HG03045 (cell line): ENCODE results near the gene PLEKHA5.
"Not testable (repeated sequence)": the region's sequence is repeated elsewhere in the genome, so short reads cannot be mapped to it uniquely, and the experiment has no call there.

Source experiments
- ATAC-seq: cut with Tn5 transposase; IDR thresholded peaks from one replicate; pipeline ENCODE4 v1.9.1; 2021; ENCODE audit warnings: mild to moderate bottlenecking, moderate library complexity; ENCODE audit not compliant: unreplicated experiment

PLEKHA5 gene

DNA sequence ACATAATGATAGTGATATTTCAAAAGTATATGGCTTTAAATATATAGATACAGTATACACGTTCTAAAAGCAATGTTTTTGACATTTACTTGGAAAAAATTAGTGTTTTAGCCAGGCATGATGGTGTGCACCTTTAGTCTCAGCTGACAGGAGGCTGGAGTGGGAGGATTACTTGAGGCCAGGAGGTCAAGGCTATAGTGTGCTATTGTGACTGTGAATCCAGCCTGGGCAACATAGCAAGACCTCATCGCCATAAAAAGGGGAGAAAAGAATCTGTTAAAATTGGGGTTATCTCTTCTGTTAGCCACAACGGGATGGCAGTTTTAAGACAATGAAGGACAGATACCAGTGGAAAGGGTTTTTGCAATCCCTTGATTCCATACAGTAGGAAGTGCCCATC is 95.2 kb downstream of the PLEKHA5 start:
- ATAC-seq: no peak

DNA sequence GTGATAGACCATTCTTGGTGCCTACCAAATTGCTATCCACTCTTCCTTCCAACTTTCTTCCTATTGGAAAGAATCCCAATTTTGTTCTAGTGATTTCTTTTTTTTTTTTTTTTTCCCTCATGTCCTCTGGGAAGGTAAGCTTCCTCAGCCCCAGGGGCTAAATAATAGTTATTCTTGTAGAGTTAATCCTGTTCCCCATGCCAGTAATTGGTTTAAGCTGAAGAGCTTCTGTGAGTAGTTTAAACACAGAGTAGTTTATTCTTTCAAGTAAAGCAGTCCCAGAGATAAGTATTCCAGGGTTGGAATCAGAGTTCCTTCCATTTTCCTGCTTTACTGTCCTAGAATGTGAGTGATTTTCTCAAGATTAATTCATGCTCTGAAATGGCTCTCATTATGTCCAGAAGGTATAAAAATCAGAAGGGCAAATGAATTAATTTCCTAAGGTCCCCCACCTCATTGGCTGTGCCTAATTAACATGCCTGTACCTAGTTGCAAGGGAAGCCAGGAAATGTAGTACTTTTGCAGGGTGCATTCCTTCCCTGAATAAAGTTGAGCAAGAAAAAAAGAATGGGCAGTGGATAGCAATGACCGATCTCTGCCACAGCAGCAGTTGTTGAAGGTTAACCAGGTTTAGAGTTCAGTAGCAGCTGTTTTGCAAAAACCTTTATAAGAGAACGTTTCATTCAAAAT is 97.8 kb downstream of the PLEKHA5 start:
- ATAC-seq: no peak

DNA sequence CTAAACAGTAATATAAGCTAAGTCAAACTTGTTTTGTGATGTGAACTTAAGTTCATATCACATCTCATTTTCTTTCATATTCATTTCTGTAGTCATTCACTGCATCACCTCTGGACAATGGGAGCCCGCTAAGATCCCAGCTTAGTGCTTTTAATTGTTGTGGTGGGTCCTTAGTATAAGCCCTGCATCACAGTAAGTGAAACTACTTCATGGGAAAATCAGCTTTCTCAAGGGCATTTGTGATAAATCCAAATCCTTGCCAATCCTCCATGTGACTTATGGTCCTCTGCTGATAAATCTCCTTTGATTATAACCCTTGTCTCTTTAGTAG is 98.3 kb downstream of the PLEKHA5 start:
- no peak for ATAC-seq

DNA sequence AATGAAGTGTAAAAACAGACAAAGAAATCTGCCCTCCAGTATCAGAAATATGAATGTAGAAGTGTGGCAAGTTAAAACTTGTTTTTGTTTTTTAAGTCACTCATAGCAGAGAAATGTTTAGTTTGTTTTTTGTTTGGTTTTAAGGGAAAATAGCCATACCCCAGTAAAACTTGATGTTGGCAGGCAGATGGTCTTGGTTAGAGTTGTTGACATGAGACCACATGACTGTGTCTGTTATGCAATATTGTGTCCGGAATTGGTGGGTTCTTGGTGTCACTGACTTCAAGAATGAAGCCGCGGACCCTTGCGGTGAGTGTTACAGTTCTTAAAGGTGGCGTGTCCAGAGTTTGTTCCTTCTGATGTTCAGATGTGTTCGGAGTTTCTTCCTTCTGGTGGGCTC is 99.5 kb downstream of the PLEKHA5 start:
- ATAC-seq: not testable (repeated sequence)

DNA sequence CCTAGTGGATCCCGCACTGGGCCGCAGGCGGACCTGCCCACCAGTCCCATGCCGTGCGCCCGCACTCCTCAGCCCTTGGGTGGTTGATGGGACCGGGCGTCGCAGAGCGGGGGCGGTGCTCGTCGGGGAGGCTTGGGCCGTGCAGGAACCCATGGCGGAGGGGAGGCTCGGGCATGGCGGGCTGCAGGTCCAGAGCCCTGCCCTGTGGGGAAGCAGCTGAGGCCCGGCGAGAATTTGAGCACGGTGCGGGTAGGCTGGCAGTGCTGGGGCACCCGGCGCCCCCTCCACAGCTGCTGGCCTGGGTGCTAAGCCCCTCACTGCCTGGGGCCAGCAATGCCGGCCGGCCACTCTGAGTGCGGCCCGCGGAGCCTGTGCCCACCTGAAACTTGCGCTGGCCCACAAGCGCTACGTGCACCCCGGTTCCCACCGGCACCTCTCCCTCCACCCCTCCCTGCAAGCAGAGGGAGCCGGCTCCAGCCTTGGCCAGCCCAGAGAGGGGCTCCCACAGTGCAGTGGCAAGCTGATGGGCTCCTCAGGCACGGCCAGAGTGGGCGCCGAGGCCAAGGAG is 100.8 kb downstream of the PLEKHA5 start:
- ATAC-seq: no peak

DNA sequence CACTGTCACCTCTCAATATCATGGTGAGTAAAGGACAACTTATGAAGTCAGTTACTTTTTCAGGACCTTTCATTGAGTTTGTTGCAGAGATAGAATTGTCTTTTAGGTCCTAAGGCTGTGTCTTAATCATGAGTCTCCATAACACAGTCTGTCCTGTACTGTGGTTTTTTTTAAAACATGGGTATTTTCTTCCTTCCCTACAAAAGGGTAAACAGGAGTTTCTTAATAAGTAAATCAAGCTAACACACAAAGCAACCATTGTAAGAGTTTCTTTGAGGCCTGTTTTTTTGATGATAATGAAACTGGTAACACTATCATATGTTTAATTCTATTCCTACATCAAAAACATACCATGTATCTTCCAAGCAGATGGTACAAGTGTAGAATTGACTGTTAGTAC is 101.4 kb downstream of the PLEKHA5 start:
- no peak for ATAC-seq

DNA sequence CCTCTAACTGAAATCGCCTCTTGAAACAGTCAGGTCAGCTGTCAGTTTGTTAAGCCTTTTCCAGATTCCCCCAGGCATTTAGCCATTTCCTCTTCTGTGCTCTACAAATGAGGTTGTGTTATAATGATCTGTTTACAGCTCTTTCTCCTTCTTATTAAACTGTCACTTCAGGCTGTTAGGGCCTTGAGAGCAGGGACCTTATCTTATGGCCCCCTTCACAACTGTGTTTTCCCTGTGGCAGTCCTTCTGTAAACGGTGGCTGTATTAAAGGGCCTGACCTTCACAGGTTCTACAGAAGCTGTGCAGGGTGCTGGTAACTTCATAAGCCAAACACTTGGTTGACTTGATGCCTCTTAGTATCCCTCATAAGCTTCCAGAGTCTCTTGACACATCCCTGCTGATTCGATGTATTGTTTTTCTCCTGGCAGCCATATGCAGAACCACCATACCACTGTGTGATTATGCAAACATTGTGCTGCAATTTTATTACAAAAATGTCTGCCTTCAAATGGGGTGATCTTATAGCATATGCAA is 104.7 kb downstream of the PLEKHA5 start:
- ATAC-seq: no peak

DNA sequence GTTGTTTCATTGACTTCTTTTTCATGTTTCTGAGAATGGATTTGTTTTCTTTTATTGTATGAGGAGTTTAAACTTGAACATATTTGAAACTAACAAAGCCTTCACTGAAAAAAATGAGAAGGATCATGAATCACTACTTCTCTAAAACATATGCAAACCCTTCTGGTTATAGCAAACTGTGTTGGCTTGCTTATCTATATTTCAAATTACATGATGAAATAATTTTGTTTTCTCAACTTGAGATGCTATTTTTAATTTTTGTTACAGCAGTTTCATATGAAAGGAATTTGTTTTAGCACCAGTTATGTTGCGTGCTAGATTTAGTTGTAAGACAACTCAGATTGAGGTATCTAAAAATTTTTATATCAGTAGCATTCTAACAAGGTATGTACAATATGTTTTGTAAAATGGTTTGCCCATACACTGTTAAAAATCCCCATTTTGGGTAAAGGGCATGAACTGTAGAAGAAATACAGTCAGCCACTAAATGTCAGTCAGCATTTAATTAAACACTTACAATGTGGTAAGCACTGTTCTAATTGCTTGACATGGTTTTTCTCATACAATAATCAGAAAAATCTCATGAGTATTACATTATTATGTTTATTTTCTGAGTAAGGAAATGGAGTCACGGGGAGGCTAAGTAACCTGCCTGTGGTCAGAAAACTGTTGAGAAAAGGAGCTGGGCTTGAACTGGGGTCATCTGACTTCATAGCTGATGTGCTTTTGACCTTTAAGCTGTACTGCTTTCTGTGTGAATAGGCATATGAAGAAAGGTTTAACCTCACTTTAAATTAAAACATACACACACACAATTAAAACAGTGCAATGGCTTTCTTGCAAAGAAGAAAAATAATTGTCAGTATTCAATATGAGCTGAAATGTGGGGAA is 105.7 kb downstream of the PLEKHA5 start:
- ATAC-seq: no peak

DNA sequence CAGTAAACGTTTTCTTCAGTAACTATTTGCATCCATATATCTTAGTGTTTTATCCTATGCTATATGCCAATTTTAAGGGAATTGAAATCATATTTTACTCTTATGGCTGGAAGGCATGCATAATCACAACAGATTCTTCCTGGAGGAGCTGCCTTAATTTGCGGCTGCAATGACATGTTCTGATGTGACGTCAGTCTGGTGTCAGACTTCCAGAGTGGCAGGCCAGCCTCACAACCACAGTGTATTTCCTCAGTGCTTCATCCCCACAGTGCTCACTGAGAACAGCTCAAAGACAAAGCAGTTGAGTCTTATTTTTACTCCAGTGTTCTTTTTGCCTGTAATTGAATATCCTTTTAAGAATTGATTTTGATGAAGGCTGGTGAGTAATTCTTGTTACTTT is 107.1 kb downstream of the PLEKHA5 start:
- no peak for ATAC-seq

DNA sequence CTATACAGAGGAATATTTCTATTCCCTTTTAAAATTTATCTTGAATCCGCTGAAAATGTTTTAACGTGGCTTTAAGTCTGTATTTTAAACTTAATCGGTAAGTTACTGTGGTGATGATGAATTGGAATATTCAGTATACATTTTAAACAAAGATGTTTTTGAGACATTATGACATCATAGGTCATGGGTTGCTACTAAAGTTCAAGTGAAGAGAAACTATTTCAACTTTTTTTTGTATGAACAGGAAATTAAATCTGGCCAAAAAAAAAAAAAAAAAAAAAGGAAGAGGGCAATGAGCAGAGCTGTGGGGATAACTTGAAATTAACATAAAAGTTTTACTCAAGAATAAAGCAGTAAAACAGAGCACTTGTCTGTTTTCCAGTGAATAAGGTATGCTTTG is 109.0 kb downstream of the PLEKHA5 start:
- no peak for ATAC-seq

DNA sequence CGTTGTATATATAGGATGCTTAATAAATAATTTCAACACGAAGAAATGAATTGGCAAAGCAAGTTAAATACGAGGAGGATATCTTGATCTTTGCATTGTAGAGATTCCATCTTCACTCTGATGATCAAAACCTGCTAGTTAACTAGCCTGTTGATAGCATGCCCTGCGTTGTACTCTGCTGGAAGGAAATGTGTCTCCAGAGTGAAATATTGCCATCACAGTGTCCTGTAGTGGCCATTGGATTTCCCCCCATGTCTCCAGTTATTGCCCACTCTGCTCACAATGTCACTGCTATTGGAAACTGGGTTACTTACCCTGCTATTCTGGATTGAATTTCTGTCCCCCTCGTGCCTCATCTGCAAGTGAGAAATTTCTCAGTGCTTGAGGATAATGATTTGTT is 109.6 kb downstream of the PLEKHA5 start:
- ATAC-seq: no peak

DNA sequence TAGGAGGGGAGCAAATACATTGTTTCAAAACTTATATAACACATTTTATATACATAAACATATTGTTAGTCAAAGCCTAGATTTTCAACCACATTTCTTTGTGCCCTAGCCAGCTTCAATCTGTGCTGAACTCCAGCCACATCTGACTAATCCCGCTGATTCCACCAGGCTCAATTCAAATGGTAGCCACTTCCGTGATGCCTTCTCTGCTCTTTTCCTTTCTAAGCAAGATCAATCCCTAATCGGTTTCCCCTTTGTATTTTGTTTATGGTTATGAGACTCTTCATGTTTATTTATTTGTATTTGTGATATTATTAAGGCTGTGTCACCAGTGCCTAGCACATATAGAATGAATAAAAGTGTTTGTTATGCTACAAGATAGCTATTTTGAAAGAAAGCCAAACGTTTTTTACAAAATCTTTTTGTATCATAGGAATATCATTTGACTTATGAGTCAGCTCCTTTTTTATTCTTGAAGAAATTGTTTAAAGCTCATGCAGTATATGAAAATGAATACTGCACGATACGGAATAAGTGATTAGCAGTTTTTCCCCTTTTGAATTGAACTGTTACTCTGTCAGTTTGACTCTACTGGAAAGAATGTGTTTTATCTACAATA is 110.2 kb downstream of the PLEKHA5 start:
- ATAC-seq: no peak

DNA sequence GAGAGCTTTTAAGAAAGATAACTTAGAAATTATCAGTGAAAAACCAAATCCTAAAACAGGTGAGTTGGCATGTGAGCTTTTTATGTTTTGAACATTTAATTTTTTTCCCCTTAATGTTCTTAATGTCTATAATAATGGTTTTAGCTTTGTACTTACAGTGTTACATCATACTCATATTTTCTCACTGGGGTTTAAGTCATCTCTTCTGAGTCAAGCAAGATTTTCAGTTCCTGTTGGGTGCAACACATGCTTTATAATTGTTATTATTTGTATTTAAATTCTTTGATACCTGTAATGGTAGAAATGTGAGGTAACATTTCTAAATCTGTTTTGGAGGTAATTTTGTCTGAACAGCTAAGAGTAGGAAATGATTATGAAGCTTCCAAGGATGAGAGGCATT is 113.0 kb downstream of the PLEKHA5 start:
- no peak for ATAC-seq

DNA sequence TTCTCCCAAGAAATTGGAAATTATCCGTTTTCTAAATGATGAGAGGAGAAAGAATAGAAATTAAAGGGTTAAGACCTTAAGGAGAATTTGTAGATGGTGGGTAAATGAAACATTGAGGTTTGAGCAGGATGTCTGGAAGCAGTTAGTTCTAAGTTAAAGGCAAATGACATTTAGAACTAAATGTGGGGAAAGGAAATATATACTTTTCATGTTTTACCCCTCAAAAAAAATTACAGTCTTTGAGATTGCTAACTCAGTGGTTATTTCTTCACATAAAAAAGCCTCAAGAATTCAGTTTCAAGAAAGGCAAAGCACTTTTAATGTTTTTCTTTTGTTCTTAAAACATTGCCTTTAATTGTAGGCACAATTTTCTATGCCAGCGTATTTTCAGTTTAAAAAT is 114.0 kb downstream of the PLEKHA5 start:
- no peak for ATAC-seq

DNA sequence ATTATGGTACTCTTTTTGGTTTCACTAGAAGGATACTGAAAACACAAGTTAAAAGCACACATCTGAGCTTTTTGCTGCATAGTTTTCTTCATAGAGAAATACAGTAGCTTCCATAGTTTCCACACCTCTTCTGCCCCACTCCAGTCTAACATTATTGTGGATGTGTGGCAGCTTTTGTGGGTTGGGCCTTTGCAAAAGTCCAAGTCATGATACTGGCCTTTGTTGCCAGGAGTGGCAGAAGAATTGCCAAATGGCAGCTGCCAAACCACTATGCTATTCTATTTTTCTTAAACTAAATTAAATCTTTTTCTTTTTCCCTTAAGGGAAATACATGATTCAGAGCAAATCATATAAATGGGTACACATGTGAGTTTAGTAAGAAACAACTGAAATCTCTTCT is 114.8 kb downstream of the PLEKHA5 start:
- no peak for ATAC-seq

DNA sequence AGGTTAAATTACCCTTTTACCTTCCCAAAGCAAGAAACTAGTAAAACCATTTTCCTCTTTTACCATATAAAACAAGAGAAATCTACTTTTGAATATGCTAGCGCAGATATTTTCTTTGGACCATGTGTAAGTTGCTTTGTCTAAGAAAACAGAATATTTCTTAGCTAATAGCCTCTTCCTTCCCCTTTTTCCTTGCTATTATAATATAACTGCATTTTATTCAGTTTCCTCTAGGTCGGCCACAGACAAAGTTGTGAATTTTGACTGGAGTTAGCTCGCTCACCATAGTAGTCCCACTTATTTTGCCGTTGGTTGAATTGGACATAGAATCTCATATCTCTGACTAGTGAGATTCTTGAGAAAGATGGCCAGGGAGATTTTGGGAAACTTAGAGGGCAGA is 115.6 kb downstream of the PLEKHA5 start:
- no peak for ATAC-seq

DNA sequence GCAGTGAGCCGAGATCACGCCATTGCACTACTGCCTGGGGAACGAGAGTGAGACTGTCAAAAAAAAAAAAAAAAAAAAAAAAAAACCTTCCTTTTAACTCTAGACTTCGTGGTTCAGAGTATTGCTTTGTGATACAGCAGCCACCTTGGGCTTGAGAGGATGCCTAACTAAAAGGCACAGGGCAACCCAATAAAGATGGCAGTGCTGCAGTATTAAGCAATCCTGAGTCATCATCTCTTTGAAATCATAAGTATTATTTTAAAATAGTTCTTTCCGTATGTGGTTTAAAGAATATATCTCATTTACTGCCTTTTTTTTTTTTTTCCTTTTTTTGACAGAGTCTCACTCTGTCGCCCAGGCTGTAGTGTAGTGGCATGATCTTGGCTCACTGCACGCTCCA is 116.1 kb downstream of the PLEKHA5 start:
- ATAC-seq: no peak

DNA sequence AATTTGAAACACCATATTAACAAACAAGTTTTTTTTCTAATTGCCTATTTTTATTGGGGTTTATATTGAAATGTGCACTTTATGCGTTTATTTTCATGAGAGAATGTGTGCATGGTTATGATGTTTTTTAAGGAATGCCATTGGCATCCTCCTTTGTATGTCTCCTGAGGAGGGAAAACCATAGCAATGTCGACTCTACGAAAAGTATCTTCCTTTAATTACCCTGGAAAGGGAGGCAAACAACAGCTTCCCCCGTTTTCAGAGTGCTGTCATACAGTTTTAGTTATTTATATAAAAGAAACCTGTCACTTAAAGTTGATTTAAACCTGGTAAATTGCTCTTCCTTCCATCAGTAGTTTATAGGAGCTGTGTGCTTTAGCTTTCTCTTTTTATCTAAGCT is 117.4 kb downstream of the PLEKHA5 start:
- ATAC-seq: no peak

DNA sequence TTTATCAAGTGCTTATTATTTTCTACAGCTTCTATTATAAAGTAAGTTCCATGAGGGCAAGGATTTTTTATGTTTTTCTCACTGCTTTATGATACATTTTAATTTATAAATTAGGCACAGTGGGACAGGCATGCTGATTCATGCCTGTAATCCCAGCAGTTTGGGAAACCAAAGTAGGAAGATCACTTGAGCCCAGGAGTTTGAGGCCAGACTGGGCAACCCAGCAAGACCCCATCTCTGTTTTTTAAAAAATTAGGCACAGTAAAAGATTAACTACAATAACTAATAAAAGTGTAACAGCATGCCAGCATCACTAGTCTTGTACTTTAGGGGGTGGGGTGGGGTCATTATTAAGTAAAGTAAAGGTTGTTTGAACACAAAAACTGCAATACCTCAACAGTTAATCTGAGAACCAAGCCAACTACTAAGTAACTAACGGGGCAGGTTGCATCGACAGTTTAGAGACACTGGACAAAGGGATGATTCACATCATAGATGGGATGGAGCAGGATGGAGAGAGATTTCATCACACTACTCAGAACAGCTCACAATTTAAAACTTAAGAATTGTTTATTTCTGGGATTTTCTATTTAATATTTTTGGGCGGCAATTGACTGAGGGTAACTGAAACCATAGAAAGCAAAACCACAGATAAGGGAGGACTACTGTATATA is 119.5 kb downstream of the PLEKHA5 start:
- ATAC-seq: no peak

DNA sequence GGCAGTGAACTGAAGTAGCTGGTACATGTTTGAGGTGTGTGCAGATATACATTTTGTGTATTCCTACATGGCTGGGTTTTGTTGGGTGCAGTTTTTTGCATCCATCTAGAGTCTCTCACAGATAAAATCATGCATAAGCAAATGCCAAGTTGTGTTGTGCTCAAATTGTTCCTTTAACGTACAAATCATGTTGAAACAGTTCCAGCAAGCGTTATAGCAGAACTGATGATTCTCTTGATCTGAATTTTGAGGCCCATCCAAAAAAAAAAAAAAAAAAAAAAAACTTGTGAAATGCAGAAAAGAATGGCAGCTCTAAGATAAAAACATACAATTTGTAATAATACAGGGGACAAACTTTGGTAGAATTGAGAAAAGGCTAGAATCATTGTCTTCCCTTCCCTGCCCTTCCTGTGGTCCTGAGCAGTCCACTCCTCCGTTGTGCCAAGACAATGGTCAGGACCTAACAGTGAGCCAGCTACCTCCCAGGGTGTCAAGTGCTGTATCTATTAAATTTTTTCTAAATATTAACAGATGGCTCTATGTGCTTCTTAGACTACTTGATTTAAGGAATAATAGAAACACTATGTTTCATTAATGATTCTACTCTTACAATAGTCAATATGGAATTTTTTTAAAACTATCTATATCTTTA is 122.1 kb downstream of the PLEKHA5 start:
- ATAC-seq: no peak
